GM06990 (cell line): ENCODE results near the gene CFAP68.

Experiments
- DNase-seq: peaks from one replicate; pipeline ENCODE4 v3.0.0-alpha.2; 2011; ENCODE audit not compliant: insufficient read length; ENCODE audit errors: extremely low read depth
- H3K27me3 ChIP-seq: replicated peaks from 2 replicates; pipeline ENCODE4 v1.6.0; 2011; ENCODE audit warnings: low read length; ENCODE audit not compliant: control insufficient read depth, insufficient read depth
- H3K36me3 ChIP-seq: 2 replicates; pipeline ENCODE4 v1.5.1; 2011; ENCODE audit warnings: low read length; ENCODE audit not compliant: control insufficient read depth, insufficient read depth
- H3K4me3 ChIP-seq: replicated peaks from 2 replicates; pipeline ENCODE4 v1.5.1; 2011; ENCODE audit warnings: low read depth, mild to moderate bottlenecking, control low read depth, low read length
- TF ChIP-seq, protein P1 (sequence below): IDR thresholded peaks from 2 replicates; pipeline ENCODE4 v1.5.1; 2011; ENCODE audit warnings: low read length, control low read depth, mild to moderate bottlenecking, inconsistent platforms; ENCODE audit not compliant: insufficient read depth, poor library complexity, severe bottlenecking

The CFAP68 gene

DNA sequence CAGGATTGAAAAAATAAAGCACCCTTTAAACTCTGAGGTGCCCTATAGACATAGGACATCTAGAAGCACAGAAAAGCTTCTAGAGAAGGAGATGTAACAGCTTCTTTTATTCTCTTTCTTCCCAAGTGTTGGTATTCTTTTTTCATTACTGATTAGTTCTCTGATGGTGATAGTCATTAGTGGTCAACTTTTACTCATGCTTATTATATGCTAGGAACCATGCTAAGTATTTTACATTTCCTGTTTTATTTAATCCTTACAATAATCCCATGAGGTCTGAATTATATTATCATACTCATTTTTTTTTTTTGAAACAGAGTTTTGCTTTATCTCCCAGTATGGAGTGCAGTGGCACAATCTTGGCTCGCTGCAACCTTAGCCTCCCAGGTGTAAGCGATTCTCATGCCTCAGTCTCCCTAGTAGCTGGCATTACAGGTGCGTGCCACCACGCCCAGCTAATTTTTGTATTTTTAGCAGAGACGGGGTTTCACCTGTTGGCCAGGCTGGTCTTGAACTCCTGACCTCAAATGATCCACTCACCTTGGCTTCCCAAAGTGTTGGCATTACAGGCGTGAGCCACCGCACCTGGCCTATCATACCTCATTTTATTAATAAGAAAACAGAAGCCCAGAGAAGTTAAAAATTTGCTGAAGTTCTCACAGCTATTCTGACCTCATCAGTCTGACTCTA, 42.3 kb downstream of the CFAP68 start:
- no peak for DNase-seq
- Histone ChIP-seq H3K4me3 (no peak overlapping the region), H3K36me3 (no peaks in the 10 kb centered on the region), H3K27me3 (no peaks in the 10 kb centered on the region)
- TF ChIP-seq, protein P1, sequence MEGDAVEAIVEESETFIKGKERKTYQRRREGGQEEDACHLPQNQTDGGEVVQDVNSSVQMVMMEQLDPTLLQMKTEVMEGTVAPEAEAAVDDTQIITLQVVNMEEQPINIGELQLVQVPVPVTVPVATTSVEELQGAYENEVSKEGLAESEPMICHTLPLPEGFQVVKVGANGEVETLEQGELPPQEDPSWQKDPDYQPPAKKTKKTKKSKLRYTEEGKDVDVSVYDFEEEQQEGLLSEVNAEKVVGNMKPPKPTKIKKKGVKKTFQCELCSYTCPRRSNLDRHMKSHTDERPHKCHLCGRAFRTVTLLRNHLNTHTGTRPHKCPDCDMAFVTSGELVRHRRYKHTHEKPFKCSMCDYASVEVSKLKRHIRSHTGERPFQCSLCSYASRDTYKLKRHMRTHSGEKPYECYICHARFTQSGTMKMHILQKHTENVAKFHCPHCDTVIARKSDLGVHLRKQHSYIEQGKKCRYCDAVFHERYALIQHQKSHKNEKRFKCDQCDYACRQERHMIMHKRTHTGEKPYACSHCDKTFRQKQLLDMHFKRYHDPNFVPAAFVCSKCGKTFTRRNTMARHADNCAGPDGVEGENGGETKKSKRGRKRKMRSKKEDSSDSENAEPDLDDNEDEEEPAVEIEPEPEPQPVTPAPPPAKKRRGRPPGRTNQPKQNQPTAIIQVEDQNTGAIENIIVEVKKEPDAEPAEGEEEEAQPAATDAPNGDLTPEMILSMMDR = no peak

DNA sequence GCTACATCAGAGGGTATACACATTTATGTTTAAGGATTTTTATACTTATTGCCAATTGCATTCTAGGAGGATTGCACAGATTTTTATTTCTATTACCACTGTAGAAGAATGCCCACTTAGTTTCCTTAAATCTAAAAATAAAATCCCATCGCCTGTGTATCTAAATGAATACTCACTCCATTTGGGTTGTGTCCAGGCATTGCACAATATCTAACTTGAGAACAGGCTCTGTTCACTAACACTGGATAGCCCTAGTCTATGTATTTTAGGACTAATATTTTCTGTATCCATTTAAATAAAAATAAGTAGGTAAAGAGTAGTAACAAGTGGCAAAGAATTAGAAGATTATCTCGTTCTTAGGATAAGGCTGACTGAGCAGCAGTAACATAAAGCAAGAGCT, 43.5 kb downstream of the CFAP68 start:
- no peak for DNase-seq
- no peak overlapping the region for H3K4me3 ChIP-seq
- TF ChIP-seq, protein P1 = no peak
- H3K36me3 ChIP-seq = no peaks in the 10 kb centered on the region
- H3K27me3 ChIP-seq = no peaks in the 10 kb centered on the region

DNA sequence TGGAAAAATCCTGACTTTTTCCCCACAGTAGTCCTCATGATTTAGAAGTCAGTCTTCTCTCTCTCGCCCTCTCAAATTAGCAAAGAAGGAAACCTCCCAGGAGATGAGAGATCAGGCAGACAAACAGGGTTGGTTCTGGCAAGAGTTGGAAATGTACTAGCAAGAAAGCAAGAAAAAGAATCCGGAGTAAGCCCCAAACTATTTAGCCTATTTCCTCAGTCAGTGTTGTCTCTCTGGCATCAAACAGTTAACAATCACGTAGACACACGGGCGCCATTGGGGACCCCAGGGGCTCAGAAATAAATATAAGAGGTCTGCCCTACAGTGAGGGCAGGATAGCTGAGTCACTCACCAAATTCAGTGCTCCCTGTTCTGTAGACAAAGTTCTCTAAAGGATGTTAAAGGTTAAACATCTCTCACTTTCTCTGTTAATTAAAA, 44.0 kb downstream of the CFAP68 start:
- Histone ChIP-seq H3K27me3 (no peaks in the 10 kb centered on the region), H3K36me3 (no peaks in the 10 kb centered on the region), H3K4me3 (no peak overlapping the region)
- TF ChIP-seq, protein P1 = no peak
- no peak for DNase-seq

DNA sequence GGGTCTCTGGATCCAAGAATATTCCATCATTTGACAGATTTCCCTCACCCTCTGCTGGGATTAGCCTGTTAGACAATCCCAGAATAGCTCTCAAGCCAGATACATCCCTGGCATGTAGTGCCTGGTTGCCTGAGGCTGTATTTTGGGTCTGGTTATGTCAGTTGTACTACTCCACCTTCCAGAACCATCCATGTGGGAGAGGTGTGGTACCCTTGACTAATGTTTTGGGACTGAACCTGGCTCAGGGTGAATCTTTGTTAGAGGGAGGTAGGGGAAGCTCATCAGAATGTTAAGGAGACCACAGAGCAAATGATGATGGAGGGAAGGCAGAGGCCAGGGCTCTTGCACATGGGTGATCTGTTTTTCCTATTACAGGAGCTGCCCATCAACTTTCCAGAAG, 44.6 kb downstream of the CFAP68 start:
- Histone ChIP-seq H3K36me3 (no peaks in the 10 kb centered on the region), H3K27me3 (no peaks in the 10 kb centered on the region), H3K4me3 (no peak overlapping the region)
- no peak for DNase-seq
- TF ChIP-seq, protein P1 = no peak

DNA sequence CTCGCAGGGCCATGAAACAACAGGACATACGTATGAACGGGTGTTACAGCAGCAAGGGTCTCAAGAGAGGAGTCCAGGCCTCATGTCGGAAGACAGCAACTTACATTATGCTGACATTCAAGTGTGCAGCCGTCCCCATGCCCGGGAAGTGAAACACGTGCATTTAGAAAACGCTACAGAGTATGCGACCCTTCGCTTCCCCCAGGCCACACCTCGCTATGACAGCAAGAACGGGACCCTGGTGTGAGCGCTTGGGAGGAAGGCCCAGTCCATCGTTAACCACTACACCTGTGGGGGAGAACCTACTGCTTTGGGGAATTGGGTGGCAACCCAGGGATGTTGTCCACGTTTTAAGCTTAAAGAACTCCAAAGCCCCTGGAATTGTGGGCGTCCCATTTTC, 46.6 kb downstream of the CFAP68 start:
- Histone ChIP-seq H3K36me3 (no peaks in the 10 kb centered on the region), H3K4me3 (no peak overlapping the region)
- TF ChIP-seq, protein P1 = no peak

More for the DNA sequence above, 46.6 kb downstream of the CFAP68 start:
- no peaks in the 10 kb centered on the region for H3K27me3 ChIP-seq
- no peak for DNase-seq
